Skeletal muscle tissue (tissue), 4 donors: ENCODE results near the gene P2RY6. TPM values are rescaled to one million over a fixed set of nuclear protein-coding genes. Genes with fewer than 3 reads are reported as not detected.

Source experiments
- H3K27ac ChIP-seq: one replicate; pipeline ENCODE4 v1.7.0; 2013; ENCODE audit warnings: mild to moderate bottlenecking, low read depth, low read length, inconsistent platforms
- H3K27me3 ChIP-seq, 3 donors: one replicate each; pipeline ENCODE4 v1.7.0; 2013; ENCODE audit warnings: low read length in 3 of 3; ENCODE audit not compliant: control insufficient read depth in 3 of 3, insufficient read depth in 3 of 3
- H3K36me3 ChIP-seq, 3 donors: one replicate each; pipeline ENCODE4 v1.7.0; 2013; ENCODE audit warnings: low read length in 3 of 3; ENCODE audit not compliant: control insufficient read depth in 3 of 3, insufficient read depth in 3 of 3
- H3K4me1 ChIP-seq, 3 donors: one replicate each; pipeline ENCODE4 v1.7.0; 2013; ENCODE audit warnings: low read length in 3 of 3, mild to moderate bottlenecking in 3 of 3; ENCODE audit not compliant: control insufficient read depth in 3 of 3, insufficient read depth in 3 of 3
- H3K4me3 ChIP-seq, 3 donors: one replicate each; pipeline ENCODE4 v1.7.0; 2013; ENCODE audit warnings: low read length in 3 of 3
- H3K9ac ChIP-seq, 3 donors: one replicate each; pipeline ENCODE4 v1.7.0; 2013; ENCODE audit warnings: low read length in 3 of 3, mild to moderate bottlenecking in 3 of 3, moderate library complexity in 2 of 3, low read depth in 1 of 3
- H3K9me3 ChIP-seq, 3 donors: one replicate each; pipeline ENCODE4 v1.7.0; 2013; ENCODE audit warnings: low read length in 3 of 3; ENCODE audit not compliant: control insufficient read depth in 3 of 3
- total RNA-seq: library from RNA; depleted of rRNA; stranded (reverse); fragments of >200 nt; gene quantifications from one replicate; pipeline ENCODE4 v1.2.3, GENCODE V29; 2014
- donor health status: Osteomylitis.

The P2RY6 gene
- total RNA-seq, 1 donor from 2014 or later, result 2.1 TPM

- H3K27ac ChIP-seq, result peak overlapping the region; percentile 29
- H3K9ac ChIP-seq, result peak overlapping the region in 1 of 3 donors; percentile 25
- peaks cover 33 to 58% (median 55%) of the 10 kb centered on the region in 3 donors for H3K4me1 ChIP-seq
- H3K36me3 ChIP-seq, result no peaks in the 10 kb centered on the region
- no peaks in the 10 kb centered on the region for H3K27me3 ChIP-seq
- H3K9me3 ChIP-seq, result no peaks in the 10 kb centered on the region
- no peak overlapping the region for H3K4me3 ChIP-seq
Observed at GRCh38 chr11:73331138-73331916, 59.2 kb downstream of the P2RY6 start.

GRCh38 chr11:73333173-73333572, 61.0 kb downstream of the P2RY6 start:
- Histone ChIP-seq H3K9ac (peak overlapping the region in 2 of 3 donors; percentile 33), H3K36me3 (peaks cover 0 to 2% (median 0%) of the 10 kb centered on the region in 3 donors), H3K4me3 (no peak overlapping the region), H3K27me3 (no peaks in the 10 kb centered on the region), H3K9me3 (no peaks in the 10 kb centered on the region), H3K27ac (peak overlapping the region; percentile 69), H3K4me1 (peaks cover 34 to 46% (median 44%) of the 10 kb centered on the region in 3 donors)

- Histone ChIP-seq H3K4me1 (peaks cover 34 to 43% (median 41%) of the 10 kb centered on the region in 3 donors), H3K9me3 (no peaks in the 10 kb centered on the region), H3K4me3 (peak overlapping the region in 1 of 3 donors; percentile 30), H3K36me3 (peaks cover 0 to 2% (median 0%) of the 10 kb centered on the region in 3 donors), H3K27ac (peak overlapping the region; percentile 69), H3K9ac (peak overlapping the region in 2 of 3 donors; percentile 33 to 40), H3K27me3 (no peaks in the 10 kb centered on the region)
Observed at GRCh38 chr11:73333640-73334383, 61.7 kb downstream of the P2RY6 start.

- H3K27me3 ChIP-seq, result no peaks in the 10 kb centered on the region
- H3K9ac ChIP-seq, result peak overlapping the region in 2 of 3 donors; percentile 47 to 57
- peaks cover 34 to 43% (median 41%) of the 10 kb centered on the region in 3 donors for H3K4me1 ChIP-seq
- no peaks in the 10 kb centered on the region for H3K9me3 ChIP-seq
- peaks cover 0 to 2% (median 0%) of the 10 kb centered on the region in 3 donors for H3K36me3 ChIP-seq
- peak overlapping the region; percentile 69 for H3K27ac ChIP-seq
- peak overlapping the region in 1 of 3 donors; percentile 30 for H3K4me3 ChIP-seq
Observed at GRCh38 chr11:73334384-73335203, 62.5 kb downstream of the P2RY6 start.

- H3K27ac ChIP-seq, result peak overlapping the region; percentile 69
- H3K9ac ChIP-seq, result peak overlapping the region in 1 of 3 donors; percentile 57
- H3K27me3 ChIP-seq, result no peaks in the 10 kb centered on the region
- no peak overlapping the region for H3K4me3 ChIP-seq
- H3K4me1 ChIP-seq, result peaks cover 36 to 43% (median 41%) of the 10 kb centered on the region in 3 donors
- peaks cover 0 to 2% (median 0%) of the 10 kb centered on the region in 3 donors for H3K36me3 ChIP-seq
- no peaks in the 10 kb centered on the region for H3K9me3 ChIP-seq
Observed at GRCh38 chr11:73335204-73335923, 63.2 kb downstream of the P2RY6 start.

GRCh38 chr11:73337846-73338245, 65.7 kb downstream of the P2RY6 start:
- Histone ChIP-seq H3K27me3 (peaks cover 0 to 3% (median 0%) of the 10 kb centered on the region in 3 donors), H3K36me3 (peaks cover 0 to 4% (median 0%) of the 10 kb centered on the region in 3 donors), H3K9ac (no peak overlapping the region), H3K27ac (no peak overlapping the region), H3K9me3 (no peaks in the 10 kb centered on the region), H3K4me3 (no peak overlapping the region), H3K4me1 (peaks cover 28 to 43% (median 34%) of the 10 kb centered on the region in 3 donors)

GRCh38 chr11:73338279-73338678, 66.1 kb downstream of the P2RY6 start:
- Histone ChIP-seq H3K36me3 (peaks cover 0 to 4% (median 0%) of the 10 kb centered on the region in 3 donors), H3K27me3 (peaks cover 0 to 3% (median 0%) of the 10 kb centered on the region in 3 donors), H3K9ac (peak overlapping the region in 1 of 3 donors; percentile 33), H3K4me1 (peaks cover 28 to 42% (median 33%) of the 10 kb centered on the region in 3 donors), H3K27ac (no peak overlapping the region), H3K9me3 (no peaks in the 10 kb centered on the region), H3K4me3 (no peak overlapping the region)

GRCh38 chr11:73340164-73340563, 68.0 kb downstream of the P2RY6 start:
- peaks cover 0 to 3% (median 0%) of the 10 kb centered on the region in 3 donors for H3K27me3 ChIP-seq
- peaks cover 0 to 4% (median 0%) of the 10 kb centered on the region in 3 donors for H3K36me3 ChIP-seq
- H3K4me1 ChIP-seq, result peaks cover 23 to 39% (median 32%) of the 10 kb centered on the region in 3 donors
- no peak overlapping the region for H3K4me3 ChIP-seq
- H3K9me3 ChIP-seq, result no peaks in the 10 kb centered on the region
- H3K9ac ChIP-seq, result peak overlapping the region in 1 of 3 donors; percentile 16
- no peak overlapping the region for H3K27ac ChIP-seq

- Histone ChIP-seq H3K4me1 (peaks cover 30 to 38% (median 32%) of the 10 kb centered on the region in 3 donors), H3K4me3 (peak overlapping the region; percentile 44 to 72 (median 60)), H3K27ac (no peak overlapping the region), H3K27me3 (peaks cover 0 to 3% (median 0%) of the 10 kb centered on the region in 3 donors), H3K9me3 (no peaks in the 10 kb centered on the region), H3K9ac (peak overlapping the region in 1 of 3 donors; percentile 68), H3K36me3 (peaks cover 0 to 6% (median 3%) of the 10 kb centered on the region in 3 donors)
Observed at GRCh38 chr11:73342633-73343032, 70.5 kb downstream of the P2RY6 start.
